HG03135 (cell line): ENCODE data around the gene PPP1R1C.
A peak's percentile ranks its signal among the peaks of the same experiment; 100 is the strongest.

ENCODE experiments used
- ATAC-seq: cut with Tn5 transposase; IDR thresholded peaks from one replicate; pipeline ENCODE4 v1.9.1; 2021; ENCODE audit warnings: mild to moderate bottlenecking, moderate library complexity; ENCODE audit not compliant: unreplicated experiment

PPP1R1C gene

DNA sequence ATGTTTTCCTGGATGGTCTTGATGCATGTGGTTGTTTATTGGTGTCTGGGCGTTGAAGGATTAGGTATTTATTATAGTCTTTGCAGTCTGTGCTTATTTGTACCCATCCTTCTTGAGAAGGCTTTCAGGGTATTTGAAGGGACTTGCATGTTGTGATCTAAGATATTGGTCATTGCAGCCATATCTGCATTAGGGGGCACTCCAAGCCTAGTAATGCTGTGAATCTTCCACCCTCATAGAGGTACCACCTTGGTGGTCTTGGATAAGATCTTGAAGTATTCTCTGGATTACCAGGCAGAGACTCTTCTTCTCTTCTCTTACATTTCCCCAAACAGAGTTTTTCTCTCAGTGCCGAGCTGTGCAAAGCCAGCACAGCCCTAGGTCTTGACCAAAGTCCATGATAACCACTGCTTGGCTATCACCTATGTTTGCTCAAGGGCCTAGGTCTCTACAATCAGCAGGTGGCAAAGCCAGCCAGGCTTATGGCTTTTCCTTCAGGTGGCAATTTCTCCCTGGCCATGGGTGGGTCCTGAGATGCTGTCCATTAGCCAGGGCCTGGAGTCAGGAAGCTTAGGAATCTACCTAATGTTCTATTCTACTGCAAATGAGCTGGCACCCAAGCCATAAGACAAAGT, 15.4 kb upstream of the PPP1R1C start:
- ATAC-seq, result no peak

GRCh38 chr2:181971032-181971431, 14.6 kb upstream of the PPP1R1C start:
- ATAC-seq, result no peak

DNA sequence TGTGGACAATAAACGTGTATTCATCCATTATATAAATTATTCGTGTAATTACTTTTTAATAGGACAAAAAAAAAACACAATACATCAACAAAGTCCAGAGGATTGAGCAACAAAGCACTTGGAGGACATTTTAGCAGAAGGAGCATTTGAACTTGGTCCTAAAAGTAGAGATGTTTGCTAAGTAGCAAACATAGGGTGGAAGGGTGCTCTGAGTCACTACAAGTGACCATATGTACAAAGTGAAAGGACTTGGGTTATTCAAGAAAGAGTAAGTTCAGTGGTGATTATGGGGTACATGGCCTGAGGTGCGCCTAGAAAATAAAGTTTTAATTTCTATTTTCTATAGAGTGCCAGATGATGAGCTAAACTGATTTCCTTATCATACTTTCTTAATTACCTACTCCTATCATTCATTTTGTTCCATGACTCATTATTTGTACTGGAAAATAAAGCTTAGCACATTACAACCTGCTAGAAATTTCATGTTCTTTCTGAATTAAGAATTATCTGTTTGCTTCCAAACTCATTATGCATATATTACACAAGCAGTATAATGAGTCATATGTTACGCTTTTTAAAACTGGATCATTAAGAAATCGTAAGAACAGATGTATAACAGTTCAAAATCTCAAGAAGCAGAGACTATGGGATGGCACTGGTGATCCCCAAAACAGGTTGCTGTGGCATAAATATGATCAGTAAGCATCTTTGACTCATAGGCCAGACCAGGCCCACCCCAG, 13.1 kb upstream of the PPP1R1C start:
- ATAC-seq, result no peak

- no peak for ATAC-seq
Observed at GRCh38 chr2:181973171-181973783, 12.4 kb upstream of the PPP1R1C start.

DNA sequence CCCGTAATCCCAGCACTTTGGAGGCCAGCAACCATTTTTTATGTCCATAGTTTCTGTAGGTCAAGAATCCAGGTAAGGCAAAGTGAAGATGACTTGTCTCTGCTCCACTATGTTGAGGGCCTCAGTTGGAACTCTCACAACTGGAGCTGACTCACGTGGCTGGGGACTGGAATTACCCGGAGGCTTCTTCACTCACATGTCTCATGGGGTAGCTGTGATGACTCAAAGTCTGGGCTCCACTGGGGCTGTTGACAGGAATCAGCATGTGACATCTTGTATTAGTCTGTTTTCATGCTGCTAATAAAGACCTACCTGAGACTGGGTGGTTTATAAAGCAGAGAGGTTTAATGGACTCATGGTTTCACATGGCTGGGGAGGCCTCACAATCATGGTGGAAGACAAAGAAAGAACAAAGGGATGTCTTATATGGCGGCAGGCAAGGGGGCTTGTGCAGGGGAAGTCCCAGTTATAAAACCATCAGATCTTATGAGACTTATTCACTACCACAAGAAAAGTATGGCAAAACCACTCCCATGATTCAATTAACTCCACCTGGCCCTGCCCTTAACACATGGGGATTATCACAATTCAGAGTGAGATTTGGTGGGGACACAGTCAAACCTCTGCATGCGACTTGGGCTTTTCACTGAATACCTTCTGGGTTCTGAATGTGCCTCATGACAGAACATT, 7.8 kb upstream of the PPP1R1C start:
- ATAC-seq, result no peak

- ATAC-seq, result no peak
Observed at GRCh38 chr2:181978351-181979150, 7.1 kb upstream of the PPP1R1C start.

GRCh38 chr2:181984060-181984459, 1.6 kb upstream of the PPP1R1C start:
- no peak for ATAC-seq

DNA sequence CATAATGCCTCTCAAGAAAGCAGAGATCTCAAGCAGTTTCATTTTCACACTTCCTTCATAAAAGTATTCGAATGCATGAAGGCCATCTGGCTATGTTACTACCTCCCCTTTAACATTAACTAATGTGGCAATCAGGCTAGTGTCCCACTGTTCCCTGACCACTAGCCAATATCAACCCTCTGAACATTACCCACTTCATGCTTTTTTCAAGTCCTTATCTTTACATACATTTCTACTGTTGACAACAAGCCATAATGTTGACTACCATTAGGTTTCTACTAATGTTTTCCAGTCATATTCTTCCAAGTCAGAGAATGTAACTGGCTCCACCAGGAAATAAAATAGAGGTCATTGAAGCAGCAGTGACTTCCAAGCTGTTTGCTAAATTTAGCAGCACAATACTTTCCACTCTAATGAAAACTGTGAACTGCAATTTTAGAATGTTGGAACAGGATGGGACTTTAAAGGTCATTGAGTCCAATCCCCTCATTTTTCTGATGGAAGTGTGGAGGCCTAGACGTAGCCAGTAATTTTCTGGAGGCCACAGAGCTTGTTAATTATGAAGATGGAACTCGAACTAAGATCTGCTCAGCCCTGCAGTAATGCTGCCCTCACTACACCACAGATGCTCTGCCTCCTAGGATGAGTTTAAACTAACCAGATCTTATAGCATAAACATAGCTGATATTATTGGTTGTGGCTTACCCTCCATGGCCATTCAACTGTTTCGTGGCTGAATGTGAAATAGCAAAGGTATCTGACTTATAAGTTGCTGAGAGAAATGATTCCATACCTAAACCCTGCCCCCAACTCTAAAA, 630 bp upstream of the PPP1R1C start:
- ATAC-seq, result no peak

DNA sequence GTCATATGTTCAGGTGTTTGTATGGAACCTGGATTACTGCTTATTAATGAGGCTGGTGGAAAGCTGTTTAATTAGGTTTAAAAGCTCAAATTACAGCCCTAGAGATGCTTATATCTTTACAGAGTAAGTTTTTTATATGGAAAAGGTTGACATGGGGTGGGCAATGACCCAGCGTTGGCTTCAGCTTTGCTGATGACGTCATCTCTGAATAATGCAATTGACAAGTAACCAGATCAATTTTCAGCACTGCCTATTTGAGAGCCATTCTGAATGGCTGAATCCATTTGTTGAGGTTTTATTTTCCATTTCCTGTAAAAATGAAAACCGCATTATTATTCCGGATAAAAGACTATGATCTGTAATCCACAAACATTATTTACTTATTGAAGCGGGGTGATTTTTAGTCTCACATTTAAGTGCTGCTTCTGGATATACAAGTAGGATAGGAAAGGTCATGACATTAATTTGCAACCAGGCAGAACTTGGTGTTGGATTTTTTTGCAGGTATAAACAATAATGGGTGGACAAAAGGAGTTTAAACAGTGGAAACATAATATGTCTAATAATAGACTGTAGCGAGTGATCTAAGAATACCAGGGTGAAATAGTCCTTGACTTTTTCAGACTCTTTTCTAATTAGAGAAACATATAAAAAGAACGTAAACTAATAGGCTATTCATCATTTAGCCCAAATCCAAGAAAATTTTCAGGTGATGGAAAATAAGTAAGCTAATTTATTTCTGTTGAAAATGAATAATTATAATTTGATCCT, 2.7 kb downstream of the PPP1R1C start:
- no peak for ATAC-seq

- no peak for ATAC-seq
Observed at GRCh38 chr2:181989099-181989498, 3.4 kb downstream of the PPP1R1C start.

DNA sequence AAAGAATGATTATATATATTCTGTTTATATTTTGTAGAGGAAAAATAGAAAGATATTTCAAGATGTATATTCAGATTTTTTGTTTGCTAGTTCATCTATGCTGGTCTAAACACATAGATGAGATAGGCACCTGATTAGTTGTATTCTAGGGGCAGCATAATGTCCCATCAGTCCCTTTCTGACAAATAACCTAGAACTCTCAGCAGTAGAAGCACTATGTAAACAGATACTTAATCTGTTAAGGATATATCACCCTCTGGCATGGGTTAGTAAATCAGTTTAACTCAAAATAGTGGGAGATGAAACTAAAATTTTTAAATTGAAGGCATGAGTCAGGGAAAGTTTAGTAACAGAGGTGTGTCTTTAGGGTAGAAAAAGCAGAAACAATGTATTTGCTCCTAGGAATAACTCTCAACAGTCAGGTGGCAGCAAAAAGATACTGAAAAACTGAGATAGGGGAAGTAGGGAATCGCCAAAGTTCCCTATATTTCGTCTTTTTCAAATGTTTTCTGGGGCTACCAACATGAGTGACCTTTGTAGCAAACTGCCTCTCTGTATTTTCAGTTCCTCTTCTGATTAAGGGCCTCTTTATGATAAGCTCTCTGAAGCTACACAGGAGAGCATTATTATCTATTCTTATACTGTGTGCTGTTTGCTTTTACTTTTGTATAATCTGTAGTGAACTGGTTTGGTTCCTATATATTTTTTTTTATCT, 5.7 kb downstream of the PPP1R1C start:
- peak; percentile 98 for ATAC-seq

GRCh38 chr2:181992776-181993175, 7.1 kb downstream of the PPP1R1C start:
- ATAC-seq, result peak; percentile 84

DNA sequence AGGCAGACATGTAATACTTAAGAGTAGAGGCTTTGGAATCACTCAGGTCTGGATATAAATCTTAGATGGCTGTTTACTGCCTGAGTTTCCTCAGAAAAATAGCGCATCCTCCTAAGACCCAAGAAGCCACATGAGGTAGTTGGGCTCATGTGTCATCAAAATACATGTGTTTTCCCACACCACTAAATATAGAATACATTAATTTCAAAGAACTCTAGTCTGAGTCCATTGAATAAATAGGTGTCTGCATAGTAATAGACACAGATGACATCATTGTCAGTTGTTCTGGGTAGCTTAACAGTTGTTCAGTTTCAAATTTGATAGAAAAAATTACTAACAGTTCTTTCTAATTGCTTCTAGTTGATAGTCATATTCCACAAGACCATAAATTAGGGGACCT, 9.6 kb downstream of the PPP1R1C start:
- ATAC-seq, result no peak

DNA sequence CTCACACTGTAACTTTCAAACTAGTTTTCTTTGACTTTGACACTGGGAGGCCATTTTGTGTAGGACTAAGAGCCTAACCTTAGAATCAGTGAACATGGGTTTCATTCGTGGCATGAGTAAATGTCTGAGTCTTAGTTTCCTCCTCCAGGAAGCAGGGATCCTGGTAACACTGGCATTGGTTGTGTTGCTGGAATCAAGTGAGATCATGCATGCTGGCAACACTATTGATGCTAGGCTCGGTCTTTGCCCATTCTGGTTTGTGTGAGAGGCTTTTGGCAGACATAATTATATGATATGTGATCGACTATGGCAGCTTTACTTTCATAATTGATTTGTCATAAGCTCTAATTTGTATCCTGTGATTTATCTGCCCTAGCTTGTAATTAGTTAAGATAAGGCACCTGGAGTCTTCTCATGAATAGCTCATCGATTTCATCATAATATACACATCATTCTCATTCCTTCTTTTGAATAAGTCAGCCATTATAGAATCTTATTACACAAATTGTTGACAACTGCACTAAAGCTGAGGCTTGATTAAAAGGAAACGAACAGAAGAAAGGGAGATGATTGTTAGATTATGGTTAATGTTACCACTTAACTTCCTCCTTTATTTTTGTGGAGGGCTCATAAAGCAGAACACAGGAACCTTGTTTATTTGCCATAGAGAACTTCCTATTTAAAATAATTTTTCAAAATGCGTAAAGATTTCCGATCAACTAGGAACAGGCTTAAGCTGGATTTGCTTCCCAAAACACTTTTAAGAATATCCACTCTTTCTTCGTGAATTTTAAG, 12.6 kb downstream of the PPP1R1C start:
- ATAC-seq, result no peak

DNA sequence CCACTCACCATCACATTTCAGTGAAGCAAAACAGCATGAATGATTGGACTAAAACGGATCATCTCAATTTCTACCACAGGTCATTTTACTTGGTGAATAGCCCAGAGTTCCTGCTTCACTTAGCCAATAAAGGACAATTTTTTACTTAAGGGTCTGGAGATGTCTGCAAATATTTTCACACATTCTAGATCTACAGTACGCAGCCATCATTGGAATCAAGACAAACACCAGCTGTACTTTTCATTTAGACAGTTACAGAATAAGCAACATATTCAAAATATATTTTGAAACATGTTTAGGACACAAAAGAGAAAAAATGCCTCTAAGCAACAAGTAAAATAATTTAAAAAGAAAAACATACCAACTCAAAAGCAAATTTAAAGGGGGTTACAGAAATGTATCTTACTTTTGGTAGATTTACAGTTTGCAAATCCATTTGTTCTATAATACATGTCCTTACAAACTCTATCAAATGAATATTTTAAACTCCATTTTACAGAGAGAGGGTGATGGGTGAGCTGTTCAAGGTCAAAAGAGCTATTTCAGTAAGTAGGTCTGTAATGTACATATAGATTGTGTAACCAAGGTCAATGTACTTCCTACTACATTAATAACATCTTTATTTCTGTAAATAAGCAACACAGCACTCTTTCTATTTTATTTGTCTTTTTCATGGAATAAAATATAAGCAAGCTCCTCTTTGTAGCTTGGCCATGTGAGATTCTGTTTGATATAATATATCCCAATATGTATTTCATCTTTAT, 13.4 kb downstream of the PPP1R1C start:
- ATAC-seq, result no peak

DNA sequence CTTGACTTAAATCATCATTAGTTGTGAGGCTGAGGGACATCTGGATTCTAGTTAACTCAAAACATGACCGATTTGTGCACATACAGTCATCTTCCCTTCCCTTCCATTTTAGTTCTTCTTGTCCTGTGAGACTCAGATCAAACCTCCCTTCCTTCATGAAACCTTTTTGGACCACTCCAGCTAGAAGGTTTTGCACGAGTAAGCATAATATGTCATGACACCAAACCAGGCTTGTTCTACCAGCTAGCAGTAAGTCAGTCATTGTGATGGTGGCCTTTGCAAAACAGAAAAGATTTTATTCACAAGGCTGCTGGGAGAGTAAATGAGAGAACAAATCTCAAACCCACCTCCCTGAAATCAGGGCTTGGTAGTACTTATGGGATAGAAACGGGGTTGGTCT, 14.3 kb downstream of the PPP1R1C start:
- ATAC-seq, result no peak

- ATAC-seq, result no peak
Observed at GRCh38 chr2:182004945-182005520, 19.4 kb downstream of the PPP1R1C start.
